B cell (primary cell): ENCODE data around the gene HNRNPA1L2.

Experiments used
- EZH2 ChIP-seq: IDR thresholded peaks from 2 replicates; pipeline ENCODE4 v1.6.1; 2012; ENCODE audit warnings: borderline replicate concordance, low read depth, mild to moderate bottlenecking, moderate library complexity, low read length; ENCODE audit not compliant: insufficient read depth, poor library complexity, severe bottlenecking
- TF ChIP-seq, protein P1 (sequence below): fragments of 200-600 bp; IDR thresholded peaks from one replicate; pipeline ENCODE4 v1.8.0; 2022; ENCODE audit warnings: antibody characterized with exemption, mild to moderate bottlenecking

DNA sequence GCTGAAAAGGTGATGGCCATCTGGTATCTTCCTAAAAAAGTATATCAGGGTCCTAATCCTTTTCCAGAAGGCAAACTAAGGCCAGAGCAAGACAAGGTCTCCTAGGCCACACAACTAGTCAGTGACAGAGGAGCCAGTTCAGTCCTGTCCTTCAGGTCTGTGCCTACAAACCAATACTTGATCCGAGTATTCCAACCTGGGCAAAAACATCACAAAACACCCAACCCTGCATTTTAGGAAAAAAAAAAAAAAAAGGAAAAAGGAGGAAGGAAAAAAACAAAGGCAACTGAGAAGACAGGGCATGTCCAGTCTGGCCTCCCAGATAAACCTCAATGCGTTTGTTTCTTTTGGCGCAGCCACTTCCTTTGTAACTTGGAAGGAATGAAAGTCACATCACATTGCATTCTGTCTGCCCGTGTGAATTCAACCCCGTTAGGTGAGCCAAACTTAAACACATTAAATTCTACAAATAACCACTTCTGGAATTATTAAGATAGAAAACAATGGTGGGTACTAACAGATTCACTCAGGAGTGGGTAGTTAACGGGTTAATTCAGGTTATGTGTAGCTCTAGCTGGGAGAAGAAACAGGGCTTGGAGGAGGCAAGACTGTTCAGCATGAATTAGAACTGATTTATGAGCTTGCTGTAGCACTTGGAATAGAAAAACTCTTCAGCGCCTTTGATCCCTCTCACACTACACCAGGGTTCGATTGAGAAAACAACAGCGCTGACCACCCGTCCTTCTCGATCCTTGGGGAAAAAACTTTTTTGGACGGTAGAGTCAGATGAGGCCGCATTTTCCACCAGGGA is 43.0 kb upstream of the HNRNPA1L2 start:
- TF ChIP-seq, protein P1, sequence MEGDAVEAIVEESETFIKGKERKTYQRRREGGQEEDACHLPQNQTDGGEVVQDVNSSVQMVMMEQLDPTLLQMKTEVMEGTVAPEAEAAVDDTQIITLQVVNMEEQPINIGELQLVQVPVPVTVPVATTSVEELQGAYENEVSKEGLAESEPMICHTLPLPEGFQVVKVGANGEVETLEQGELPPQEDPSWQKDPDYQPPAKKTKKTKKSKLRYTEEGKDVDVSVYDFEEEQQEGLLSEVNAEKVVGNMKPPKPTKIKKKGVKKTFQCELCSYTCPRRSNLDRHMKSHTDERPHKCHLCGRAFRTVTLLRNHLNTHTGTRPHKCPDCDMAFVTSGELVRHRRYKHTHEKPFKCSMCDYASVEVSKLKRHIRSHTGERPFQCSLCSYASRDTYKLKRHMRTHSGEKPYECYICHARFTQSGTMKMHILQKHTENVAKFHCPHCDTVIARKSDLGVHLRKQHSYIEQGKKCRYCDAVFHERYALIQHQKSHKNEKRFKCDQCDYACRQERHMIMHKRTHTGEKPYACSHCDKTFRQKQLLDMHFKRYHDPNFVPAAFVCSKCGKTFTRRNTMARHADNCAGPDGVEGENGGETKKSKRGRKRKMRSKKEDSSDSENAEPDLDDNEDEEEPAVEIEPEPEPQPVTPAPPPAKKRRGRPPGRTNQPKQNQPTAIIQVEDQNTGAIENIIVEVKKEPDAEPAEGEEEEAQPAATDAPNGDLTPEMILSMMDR = no peak
- no peak for TF ChIP-seq EZH2
